Endodermal cell (in vitro differentiated cells): ENCODE data around the gene PPP2R1B. TPM values are rescaled to one million over a fixed set of nuclear protein-coding genes. Genes with fewer than 3 reads are reported as not detected.

Source experiments
- DNase-seq: peaks from one replicate; pipeline ENCODE4 v3.0.0-alpha.2; 2017
- H3K27ac ChIP-seq: 2 replicates; pipeline ENCODE4 v1.5.1; 2013; ENCODE audit warnings: mild to moderate bottlenecking, low read depth, low read length, moderate library complexity
- H3K27me3 ChIP-seq: 2 replicates; pipeline ENCODE4 v1.6.1; 2013; ENCODE audit warnings: mild to moderate bottlenecking, low read length, moderate library complexity; ENCODE audit not compliant: insufficient read depth, control insufficient read depth, poor library complexity, severe bottlenecking
- H3K36me3 ChIP-seq: 2 replicates; pipeline ENCODE4 v1.7.0; 2013; ENCODE audit warnings: mild to moderate bottlenecking, low read length, moderate library complexity; ENCODE audit not compliant: control insufficient read depth, insufficient read depth
- H3K4me1 ChIP-seq: one replicate; pipeline ENCODE4 v1.7.0; 2013; ENCODE audit warnings: low read length; ENCODE audit not compliant: control insufficient read depth, insufficient read depth
- H3K4me3 ChIP-seq: 2 replicates; pipeline ENCODE4 v1.5.1; 2013; ENCODE audit warnings: mild to moderate bottlenecking, low read length, moderate library complexity
- H3K9ac ChIP-seq: 2 replicates; pipeline ENCODE4 v1.6.1; 2013; ENCODE audit warnings: mild to moderate bottlenecking, low read length, moderate library complexity; ENCODE audit not compliant: poor library complexity, severe bottlenecking; ENCODE audit errors: extremely low read depth
- H3K9me3 ChIP-seq: 2 replicates; pipeline ENCODE4 v1.6.1; 2013; ENCODE audit warnings: mild to moderate bottlenecking, low read length, moderate library complexity; ENCODE audit not compliant: control insufficient read depth
- H3K27ac Mint-ChIP-seq: 2 replicates; pipeline ENCODE4 v1.8.0; 2020; ENCODE audit warnings: mixed read lengths
- H3K27me3 Mint-ChIP-seq: 2 replicates; pipeline ENCODE4 v1.8.0; 2021; ENCODE audit warnings: mild to moderate bottlenecking, mixed read lengths; ENCODE audit not compliant: insufficient read depth
- H3K36me3 Mint-ChIP-seq: 2 replicates; pipeline ENCODE4 v1.8.0; 2020; ENCODE audit warnings: low read depth, mixed read lengths
- H3K4me1 Mint-ChIP-seq: 2 replicates; pipeline ENCODE4 v1.8.0; 2020; ENCODE audit warnings: mixed read lengths
- H3K4me3 Mint-ChIP-seq: 2 replicates; pipeline ENCODE4 v1.8.0; 2020; ENCODE audit warnings: mild to moderate bottlenecking, moderate library complexity, mixed read lengths
- H3K9me3 Mint-ChIP-seq: 2 replicates; pipeline ENCODE4 v1.8.0; 2020; ENCODE audit warnings: mild to moderate bottlenecking, mixed read lengths
- CTCF ChIP-seq: fragments of 200-600 bp; sonication (generic); conservative IDR thresholded peaks from 2 replicates; pipeline ENCODE4 v1.5.0; 2021; ENCODE audit warnings: antibody characterized with exemption, mild to moderate bottlenecking
- WGBS, 2 experiments: methylation state at CpG; one replicate each; pipeline versions ENCODE4 v1.1.5 to v1.1.7; 2013; ENCODE audit warnings: missing lambda C conversion rate in 2 of 2, mixed read lengths in 1 of 2; ENCODE audit not compliant: insufficient coverage in 1 of 2, insufficient read length in 1 of 2; 5-methylcytosine and 5-hydroxymethylcytosine counted together
- long read RNA-seq, 4 experiments: library from polyadenylated mRNA in 2 of 4; library from RNA in 1 of 4; library from capped mRNA in 1 of 4; stranded (forward) in 3 of 4; unstranded in 1 of 4; transcript quantifications; one replicate each; pipeline ENCODE4 v2.0.0, GENCODE V29; 2020 to 2021; ENCODE audit warnings: inconsistent platforms in 1 of 4
- polyA plus RNA-seq, 2 experiments: library from polyadenylated mRNA; stranded (reverse); fragments of 50-300 nt; gene quantifications; one replicate each; pipeline ENCODE4 v1.2.3, GENCODE V29; 2013
- total RNA-seq, 2 donors: library from RNA; stranded (reverse); fragmentation: NEBNext Ultra II Directional in 1 of 2; extraction: Animal tissue kit (Norgen Biotek cat#: 25700) in 1 of 2; gene quantifications; 2 replicates in 1 of 2; 3 replicates in 1 of 2; pipeline ENCODE4 v1.2.1, GENCODE V29; 2021

Gene PPP2R1B
- total RNA-seq = 10 to 100 TPM; 70.0 to 89.7 TPM
- polyA plus RNA-seq (2013, experiment 1 of 2) = 36.8 TPM
- polyA plus RNA-seq (2013, experiment 2 of 2) = 37.3 TPM
- long read RNA-seq, experiment 1, full-length matches to known transcripts = 19 of 40 reads
- long read RNA-seq, experiment 1, partial matches to known transcripts = 6 of 40 reads
- long read RNA-seq, experiment 1, other reads (novel, unspliced or antisense) = 15 of 40 reads
- long read RNA-seq, experiment 2, full-length matches to known transcripts = 174 of 202 reads
- long read RNA-seq, experiment 2, partial matches to known transcripts = 11 of 202 reads
- long read RNA-seq, experiment 2, other reads (novel, unspliced or antisense) = 17 of 202 reads
- long read RNA-seq, experiment 3, full-length matches to known transcripts = 348 of 403 reads
- long read RNA-seq, experiment 3, partial matches to known transcripts = 12 of 403 reads
- long read RNA-seq, experiment 3, other reads (novel, unspliced or antisense) = 43 of 403 reads
- long read RNA-seq, experiment 4, full-length matches to known transcripts = 51 of 54 reads
- long read RNA-seq, experiment 4, partial matches to known transcripts = 1 of 54 reads
- long read RNA-seq, experiment 4, other reads (novel, unspliced or antisense) = 2 of 54 reads

GRCh38 chr11:111765984-111766833, at the start of gene PPP2R1B:
PPP2R1B (minus strand) TSS chr11:111766389; CDS start chr11:111766361, 28 bp downstream.
- no peak for TF ChIP-seq CTCF
- Histone ChIP-seq H3K4me3 (peak within 1 kb of the TSS; percentile 95), H3K9ac (peak within 1 kb of the TSS; percentile 77), H3K4me1 (no peaks in the 10 kb centered on the region), H3K9me3 (no peaks in the 10 kb centered on the region), H3K36me3 (peaks cover 37% of the 10 kb centered on the region), H3K27me3 (no peaks in the 10 kb centered on the region), H3K27ac (peak within 1 kb of the TSS; percentile 57)
- peak; percentile 97 for DNase-seq
- Mint-ChIP-seq H3K4me3 (peak within 1 kb of the TSS; percentile 98), H3K27ac (peak within 1 kb of the TSS; percentile 97), H3K4me1 (peaks cover 24% of the 10 kb centered on the region), H3K36me3 (peaks cover 30% of the 10 kb centered on the region), H3K9me3 (no peaks in the 10 kb centered on the region), H3K27me3 (no peaks in the 10 kb centered on the region)
- WGBS, 2 experiments = 0% methylated on average over 11 to 61 of the region's 61 CpGs

GRCh38 chr11:111815489-111815888, 49.3 kb upstream of the PPP2R1B start:
- Histone ChIP-seq H3K27ac (no peak overlapping the region), H3K4me1 (no peaks in the 10 kb centered on the region), H3K27me3 (no peaks in the 10 kb centered on the region), H3K9me3 (peaks cover 4% of the 10 kb centered on the region), H3K36me3 (no peaks in the 10 kb centered on the region), H3K4me3 (no peak overlapping the region), H3K9ac (no peak overlapping the region)
- no peak for TF ChIP-seq CTCF
- Mint-ChIP-seq H3K27me3 (no peaks in the 10 kb centered on the region), H3K4me3 (no peak overlapping the region), H3K9me3 (no peaks in the 10 kb centered on the region), H3K36me3 (peaks cover 11% of the 10 kb centered on the region), H3K4me1 (no peaks in the 10 kb centered on the region), H3K27ac (no peak overlapping the region)
- no peak for DNase-seq
- WGBS, 2 experiments = 78% methylated on average over 1 of the region's 1 CpG; no CpG with 5 or more reads in 1 of the 2 experiments

GRCh38 chr11:111814557-111815320, 48.5 kb upstream of the PPP2R1B start:
- TF ChIP-seq CTCF = no peak
- Mint-ChIP-seq H3K27me3 (no peaks in the 10 kb centered on the region), H3K4me1 (no peaks in the 10 kb centered on the region), H3K36me3 (peaks cover 11% of the 10 kb centered on the region), H3K9me3 (no peaks in the 10 kb centered on the region), H3K4me3 (no peak overlapping the region), H3K27ac (no peak overlapping the region)
- H3K9ac ChIP-seq = no peak overlapping the region
- H3K27me3 ChIP-seq = no peaks in the 10 kb centered on the region
- H3K36me3 ChIP-seq = no peaks in the 10 kb centered on the region
- no peak overlapping the region for H3K27ac ChIP-seq
- peaks cover 4% of the 10 kb centered on the region for H3K9me3 ChIP-seq
- H3K4me3 ChIP-seq = no peak overlapping the region
- 77 to 95% methylated on average over 6 to 8 of the region's 8 CpGs for WGBS, 2 experiments
- no peaks in the 10 kb centered on the region for H3K4me1 ChIP-seq
- no peak for DNase-seq
